HepG2 (cell line): ENCODE data around the gene AKAP8. TPM values are rescaled to one million over a fixed set of nuclear protein-coding genes. Genes with fewer than 3 reads are reported as not detected.

Experiments used
- ATAC-seq: fragments of 200-7000 bp; cut with Tn5 transposase; 3 replicates; pipeline ENCODE4 v1.9.1; 2020; ENCODE audit warnings: mild to moderate bottlenecking, moderate library complexity
- BruUV-seq: library from RNA; stranded (reverse); fragments of 400-500 nt; replicated peaks from 2 replicates; lab custom pipeline; 2021; lab: Mats Ljungman, UMichigan
- CTCF ChIA-PET: fragments of 300-600 bp; formaldehyde crosslinking; extraction: SDS; loops from one replicate; lab custom pipeline; 2021; ENCODE audit warnings: low total read pairs, inconsistent platforms, low intra/inter-chr PET ratio; lab: Yijun Ruan, JAX
- POLR2A ChIA-PET: fragments of 350-600 bp; sonication (Branson Sonifier 250); formaldehyde crosslinking; loops from one replicate; lab custom pipeline; 2020; ENCODE audit warnings: antibody characterized with exemption, inconsistent platforms; lab: Yijun Ruan, JAX
- DNase-seq: peaks from one replicate; pipeline ENCODE4 v3.0.0-alpha.2; 2015; ENCODE audit warnings: low spot score
- FAIRE-seq: peaks from 3 replicates; lab custom pipeline; 2011; peaks lifted over from hg19 to GRCh38; lab: Jason Lieb, UNC
- H2AFZ ChIP-seq: one replicate; pipeline ENCODE4 v1.6.1; 2011; ENCODE audit warnings: low read length, inconsistent platforms
- H3K27ac ChIP-seq: fragments of 300-600 bp; 3 replicates; pipeline ENCODE4 v1.8.0; 2011; ENCODE audit warnings: mixed run types, mild to moderate bottlenecking, mixed read lengths, low read length, inconsistent platforms; ENCODE audit not compliant: insufficient read depth; ENCODE audit errors: extremely low read length
- H3K27me3 ChIP-seq, 2 experiments: fragments of 200-600 bp in 1 of 2; 2 replicates in 1 of 2; 3 replicates in 1 of 2; pipeline versions ENCODE4 v1.6.0 to v1.8.0; 2011; ENCODE audit warnings: low read length in 2 of 2, mild to moderate bottlenecking in 2 of 2, moderate library complexity in 2 of 2, inconsistent platforms in 1 of 2; ENCODE audit not compliant: insufficient read depth in 2 of 2, control insufficient read depth in 1 of 2
- H3K36me3 ChIP-seq, 2 experiments: fragments of 200-600 bp in 1 of 2; replicated peaks in 1 of 2; 2 replicates in 1 of 2; 3 replicates in 1 of 2; pipeline versions ENCODE4 v1.5.1 to v1.8.0; 2011; ENCODE audit warnings: low read length in 2 of 2, inconsistent platforms in 1 of 2; ENCODE audit not compliant: insufficient read depth in 2 of 2, control insufficient read depth in 1 of 2
- H3K4me1 ChIP-seq: 2 replicates; pipeline ENCODE4 v1.5.1; 2012; ENCODE audit warnings: low read length, inconsistent platforms; ENCODE audit not compliant: insufficient read depth
- H3K4me2 ChIP-seq: 2 replicates; pipeline ENCODE4 v1.6.0; 2011; ENCODE audit warnings: low read depth, low read length, inconsistent platforms
- H3K4me3 ChIP-seq, 3 experiments: fragments of 200-600 bp in 1 of 3; sonication (generic), shearing (Covaris generic) in 1 of 3; replicated peaks in 1 of 3; 2 replicates each; pipeline ENCODE4 v1.5.1; 2011 to 2016; ENCODE audit warnings: low read length in 3 of 3, inconsistent platforms in 2 of 3, low read depth in 2 of 3, mild to moderate bottlenecking in 2 of 3, control low read depth in 1 of 3, mixed read lengths in 1 of 3; ENCODE audit not compliant: insufficient read depth in 1 of 3
- H3K79me2 ChIP-seq: one replicate; pipeline ENCODE4 v1.6.1; 2011; ENCODE audit warnings: low read length, inconsistent platforms; ENCODE audit not compliant: insufficient read depth
- H3K9ac ChIP-seq: 2 replicates; pipeline ENCODE4 v1.6.0; 2011; ENCODE audit warnings: mild to moderate bottlenecking, low read depth, low read length, inconsistent platforms; ENCODE audit not compliant: insufficient read depth
- H3K9me3 ChIP-seq: 2 replicates; pipeline ENCODE4 v1.5.1; 2012; ENCODE audit warnings: mild to moderate bottlenecking, low read length
- H4K20me1 ChIP-seq: 2 replicates; pipeline ENCODE4 v1.6.0; 2011; ENCODE audit warnings: inconsistent platforms, mild to moderate bottlenecking, low read length, moderate library complexity; ENCODE audit not compliant: insufficient read depth
- ARNTL ChIP-seq: sonication (generic); formaldehyde crosslinking; IDR thresholded peaks from 2 replicates; pipeline ENCODE4 v1.4.0; 2020; ENCODE audit warnings: mild to moderate bottlenecking, missing genetic modification reagents
- ATRX ChIP-seq: sonication (generic); formaldehyde crosslinking; IDR thresholded peaks from 2 replicates; pipeline ENCODE4 v1.4.0; 2020; ENCODE audit warnings: missing genetic modification reagents, borderline replicate concordance
- ELF1 ChIP-seq: sonication (generic); formaldehyde crosslinking; IDR thresholded peaks from 2 replicates; pipeline ENCODE4 v1.4.0; 2020; ENCODE audit warnings: missing genetic modification reagents
- GATAD2A ChIP-seq: IDR thresholded peaks from 2 replicates; pipeline ENCODE4 v1.6.1; 2016
- STAT5B ChIP-seq: sonication (generic); formaldehyde crosslinking; IDR thresholded peaks from 2 replicates; pipeline ENCODE4 v1.4.0; 2020; ENCODE audit warnings: missing genetic modification reagents
- ZC3H13 ChIP-seq: sonication (generic); formaldehyde crosslinking; IDR thresholded peaks from 2 replicates; pipeline ENCODE4 v1.8.1; 2023; ENCODE audit warnings: mild to moderate bottlenecking, missing genetic modification reagents, moderate library complexity
- ZNF569 ChIP-seq: sonication (generic); formaldehyde crosslinking; IDR thresholded peaks from 2 replicates; pipeline ENCODE4 v1.5.0; 2020; ENCODE audit warnings: mild to moderate bottlenecking, missing genetic modification reagents, moderate library complexity, borderline replicate concordance
- ZNF572 ChIP-seq: sonication (generic); formaldehyde crosslinking; IDR thresholded peaks from 2 replicates; pipeline ENCODE4 v1.5.1; 2020; ENCODE audit warnings: mild to moderate bottlenecking, missing genetic modification reagents
- ZNF883 ChIP-seq: sonication (generic); formaldehyde crosslinking; IDR thresholded peaks from 2 replicates; pipeline ENCODE4 v1.5.1; 2020; ENCODE audit warnings: mild to moderate bottlenecking, missing genetic modification reagents; ENCODE audit errors: not compliant biosample characterization
- WGBS: methylation state at CpG from one replicate; pipeline ENCODE4 v1.1.6; 2017; ENCODE audit warnings: low lambda C conversion rate; 5-methylcytosine and 5-hydroxymethylcytosine counted together
- in situ Hi-C: cut with HindIII; loops from 2 replicates; pipeline ENCODE4 v1.10.0; 2017; ENCODE audit warnings: low pct_unique_long_range_greater_than_20kb; ENCODE audit not compliant: extremely low pct_ligation_motif_present
- intact Hi-C: fragments of 100-400 bp; cut with micrococcal nuclease; formaldehyde crosslinking; loops from one replicate; pipeline ENCODE4 v1.10.0; 2022; ENCODE audit not compliant: unreplicated experiment
- polyA plus RNA-seq, 8 experiments: library from polyadenylated mRNA; depleted of rRNA in 3 of 8; stranded (reverse) in 7 of 8; unstranded in 1 of 8; fragments of >200 nt; fragmentation: Illumina TruSeq in 4 of 8; extraction: Trizol in 4 of 8; gene quantifications; 2 replicates each; pipeline versions ENCODE4 v1.2.1 to v1.2.3, GENCODE V29; 2011 to 2016; ENCODE audit warnings: low read depth in 4 of 8, missing spikeins in 1 of 8, mixed read lengths in 1 of 8; ENCODE audit not compliant: insufficient read depth in 1 of 8
- total RNA-seq, 5 experiments: library from RNA; depleted of rRNA; stranded (reverse); fragments of >200 nt; fragmentation: Illumina TruSeq; extraction: Trizol; gene quantifications; 2 replicates each; pipeline ENCODE4 v1.2.3, GENCODE V29; 2016; ENCODE audit warnings: low read depth in 1 of 5
- TF ChIP-seq, protein P1 (sequence below): IDR thresholded peaks from 2 replicates; pipeline ENCODE4 v1.6.1; 2016; ENCODE audit warnings: mild to moderate bottlenecking
- TF ChIP-seq, protein P2 (sequence below): sonication (generic); formaldehyde crosslinking; IDR thresholded peaks from 2 replicates; pipeline ENCODE4 v1.8.0; 2022; ENCODE audit warnings: mild to moderate bottlenecking, missing genetic modification reagents; ENCODE audit not compliant: insufficient replicate concordance

The AKAP8 gene
- total and polyA plus RNA-seq, 2 of the 13 experiments (the other 11 are each of a cell fraction or from before 2014, with no cell fraction given), result 15.9 to 22.1 TPM

DNA sequence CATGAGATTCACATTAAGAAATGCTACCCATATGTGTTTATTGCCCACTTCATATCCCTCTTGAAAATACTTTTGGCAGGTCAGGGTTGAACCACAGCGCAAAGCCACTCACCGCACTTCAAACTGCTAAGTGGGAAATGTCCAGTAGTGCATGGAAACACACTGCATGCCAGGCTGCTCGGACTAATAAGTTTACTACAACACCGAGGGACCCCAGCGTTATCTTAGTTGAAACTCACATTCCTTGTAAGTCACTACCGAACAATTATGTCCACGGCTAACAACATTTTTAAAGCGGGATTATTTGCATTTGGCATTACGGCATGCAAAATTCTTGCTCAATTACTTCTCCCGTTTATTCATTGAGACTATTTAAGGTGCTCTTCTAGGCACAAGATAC, 51.3 kb downstream of the AKAP8 start:
- FAIRE-seq, result no peak
- peak overlapping the region; percentile 96 for H3K4me2 ChIP-seq

More for the DNA sequence above, 51.3 kb downstream of the AKAP8 start:
- Histone ChIP-seq H2AFZ (no peak overlapping the region), H4K20me1 (peaks cover 80% of the 10 kb centered on the region), H3K9me3 (no peaks in the 10 kb centered on the region), H3K9ac (no peak overlapping the region), H3K79me2 (peaks cover 90% of the 10 kb centered on the region), H3K27ac (peak overlapping the region; percentile 2), H3K36me3 (no peaks in the 10 kb centered on the region; a peak in 1 of 5 replicates)
- DNase-seq, result no peak
- CTCF ChIA-PET, result no interaction called here
- intact Hi-C loops, result loop anchor here (10.0 kb wide), 1 partner anchor 64 kb away; no protein-coding TSS in a partner anchor
- TF ChIP-seq ZC3H13 (CRISPR knock-in tag), result no peak
- TF ChIP-seq ELF1 (CRISPR knock-in tag), result no peak
- TF ChIP-seq GATAD2A (CRISPR knock-in tag), result no peak
- no peak for TF ChIP-seq ZNF883 (CRISPR knock-in tag)
- TF ChIP-seq ZNF569 (CRISPR knock-in tag), result no peak
- TF ChIP-seq, protein P1, sequence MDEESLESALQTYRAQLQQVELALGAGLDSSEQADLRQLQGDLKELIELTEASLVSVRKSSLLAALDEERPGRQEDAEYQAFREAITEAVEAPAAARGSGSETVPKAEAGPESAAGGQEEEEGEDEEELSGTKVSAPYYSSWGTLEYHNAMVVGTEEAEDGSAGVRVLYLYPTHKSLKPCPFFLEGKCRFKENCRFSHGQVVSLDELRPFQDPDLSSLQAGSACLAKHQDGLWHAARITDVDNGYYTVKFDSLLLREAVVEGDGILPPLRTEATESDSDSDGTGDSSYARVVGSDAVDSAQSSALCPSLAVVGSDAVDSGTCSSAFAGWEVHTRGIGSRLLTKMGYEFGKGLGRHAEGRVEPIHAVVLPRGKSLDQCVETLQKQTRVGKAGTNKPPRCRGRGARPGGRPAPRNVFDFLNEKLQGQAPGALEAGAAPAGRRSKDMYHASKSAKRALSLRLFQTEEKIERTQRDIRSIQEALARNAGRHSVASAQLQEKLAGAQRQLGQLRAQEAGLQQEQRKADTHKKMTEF (CRISPR knock-in tag), result no peak
- TF ChIP-seq ATRX, result no peak
- no peak for TF ChIP-seq STAT5B
- TF ChIP-seq, protein P2, sequence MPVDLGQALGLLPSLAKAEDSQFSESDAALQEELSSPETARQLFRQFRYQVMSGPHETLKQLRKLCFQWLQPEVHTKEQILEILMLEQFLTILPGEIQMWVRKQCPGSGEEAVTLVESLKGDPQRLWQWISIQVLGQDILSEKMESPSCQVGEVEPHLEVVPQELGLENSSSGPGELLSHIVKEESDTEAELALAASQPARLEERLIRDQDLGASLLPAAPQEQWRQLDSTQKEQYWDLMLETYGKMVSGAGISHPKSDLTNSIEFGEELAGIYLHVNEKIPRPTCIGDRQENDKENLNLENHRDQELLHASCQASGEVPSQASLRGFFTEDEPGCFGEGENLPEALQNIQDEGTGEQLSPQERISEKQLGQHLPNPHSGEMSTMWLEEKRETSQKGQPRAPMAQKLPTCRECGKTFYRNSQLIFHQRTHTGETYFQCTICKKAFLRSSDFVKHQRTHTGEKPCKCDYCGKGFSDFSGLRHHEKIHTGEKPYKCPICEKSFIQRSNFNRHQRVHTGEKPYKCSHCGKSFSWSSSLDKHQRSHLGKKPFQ (CRISPR knock-in tag), result no peak
- no peak for TF ChIP-seq ARNTL
- TF ChIP-seq ZNF572 (CRISPR knock-in tag), result no peak
- TF ChIP-seq, all 625 proteins: peak for 0
- TSS peak; percentile 21 for BruUV-seq
- 71% methylated on average over 10 of the region's 10 CpGs for WGBS
- ATAC-seq, result no peak
- in situ Hi-C loops, result no loop called here
- no peak overlapping the region for H3K4me3 ChIP-seq
- peaks cover 80% of the 10 kb centered on the region for H3K4me1 ChIP-seq
- no peaks in the 10 kb centered on the region; a peak in 1 of 5 replicates for H3K27me3 ChIP-seq
- POLR2A ChIA-PET, result no interaction called here
